HS-27A (cell line): Measurements from ENCODE around the gene DYRK1A.

Experiments
- DNase-seq: peaks from one replicate; pipeline ENCODE4 v3.0.0-alpha.2; 2012; ENCODE audit warnings: low read depth, missing footprints

DYRK1A gene

DNA sequence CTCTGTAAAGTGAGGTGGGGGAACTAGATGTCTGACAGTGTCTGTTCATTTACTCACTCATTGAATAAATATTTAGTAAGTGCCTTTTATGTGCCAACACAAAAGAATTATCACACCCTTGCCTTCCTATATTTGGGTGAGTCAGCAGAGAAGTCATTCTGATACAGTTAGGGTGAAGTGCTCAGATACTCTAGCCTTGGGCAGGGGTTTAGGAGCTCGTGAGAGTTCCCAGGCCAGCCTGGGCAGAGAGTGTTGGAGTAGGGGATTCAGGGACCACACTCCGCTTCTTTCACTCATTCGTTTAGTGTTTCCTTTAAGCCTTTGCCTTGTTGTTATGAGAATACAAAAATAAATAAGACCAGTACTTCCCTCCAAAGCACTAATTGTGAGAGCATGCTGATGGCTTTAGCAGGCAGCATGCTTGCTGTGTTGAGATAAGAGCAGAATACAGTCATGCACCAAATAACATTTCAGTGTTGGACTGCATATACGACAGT is 83.9 kb downstream of the DYRK1A start:
- peak; percentile 30 for DNase-seq

DNA sequence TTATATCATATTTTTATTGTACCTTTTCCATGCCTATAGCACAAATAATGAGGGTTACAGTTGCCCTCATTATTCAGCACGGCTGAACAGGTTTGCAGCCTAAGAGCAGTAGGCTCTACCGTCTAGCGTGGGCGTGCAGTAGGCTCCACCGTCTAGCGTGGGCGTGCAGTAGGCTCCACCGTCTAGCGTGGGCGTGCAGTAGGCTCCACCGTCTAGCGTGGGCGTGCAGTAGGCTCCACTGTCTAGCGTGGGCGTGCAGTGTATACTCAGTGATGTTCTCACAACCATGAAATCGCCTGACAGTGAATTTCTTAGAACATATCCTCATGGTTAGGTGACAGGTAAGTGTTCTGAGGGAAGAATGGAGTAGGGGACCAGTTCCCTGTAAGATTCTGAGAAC is 84.9 kb downstream of the DYRK1A start:
- no peak for DNase-seq

- peak; percentile 75 for DNase-seq
Observed at GRCh38 chr21:37452227-37452626, 85.7 kb downstream of the DYRK1A start.

- DNase-seq = no peak
Observed at GRCh38 chr21:37453350-37453749, 86.8 kb downstream of the DYRK1A start.

- no peak for DNase-seq
Observed at GRCh38 chr21:37454869-37455503, 88.4 kb downstream of the DYRK1A start.

DNA sequence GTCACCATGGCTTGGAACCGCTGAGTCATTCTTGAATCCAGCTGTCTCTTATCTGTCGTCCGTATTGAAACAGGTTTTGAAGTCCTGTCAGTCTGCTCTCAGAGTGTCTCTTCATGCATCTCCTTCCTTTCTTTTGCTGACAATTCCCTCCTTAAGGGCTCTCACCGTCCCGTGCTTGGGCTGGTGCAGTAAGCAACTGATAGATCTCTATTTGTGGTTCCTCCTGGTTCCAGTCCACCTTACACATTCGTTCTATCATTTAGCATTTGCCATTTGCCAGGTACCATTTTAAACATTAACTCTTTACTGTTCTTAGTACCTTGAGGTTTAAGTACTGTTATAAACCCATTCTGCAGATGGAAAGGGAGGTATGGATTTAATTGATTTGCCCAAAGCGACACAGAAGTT is 88.9 kb downstream of the DYRK1A start:
- DNase-seq = no peak

DNA sequence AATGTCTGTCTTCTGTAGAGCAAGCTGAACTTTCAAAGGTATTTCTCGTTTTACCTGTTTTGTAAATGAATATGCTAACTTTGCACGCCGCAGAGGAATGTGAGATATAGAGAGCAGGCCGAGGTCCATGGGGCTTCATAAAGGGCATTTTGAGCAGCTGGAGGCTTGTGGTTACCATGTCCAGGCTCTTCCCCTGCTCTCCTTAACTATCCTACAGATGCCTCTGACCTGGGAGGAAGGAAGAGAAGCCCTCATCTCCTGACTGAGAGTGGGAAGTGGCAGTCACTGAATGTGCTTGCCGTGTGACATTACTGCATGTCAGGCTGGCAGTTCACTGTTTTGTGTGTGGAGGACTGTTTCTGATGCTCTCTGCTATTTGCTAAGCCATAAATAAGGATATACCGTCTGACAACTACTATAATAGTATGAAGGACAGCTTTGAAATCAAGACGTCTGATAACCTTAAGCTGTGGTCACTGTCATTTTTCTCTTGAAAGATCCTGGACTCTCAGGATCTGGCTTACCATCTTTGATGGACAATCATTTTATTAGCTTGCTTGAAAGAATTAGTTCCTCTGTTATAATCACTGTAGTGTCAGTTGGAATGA is 92.2 kb downstream of the DYRK1A start:
- DNase-seq = no peak

DNA sequence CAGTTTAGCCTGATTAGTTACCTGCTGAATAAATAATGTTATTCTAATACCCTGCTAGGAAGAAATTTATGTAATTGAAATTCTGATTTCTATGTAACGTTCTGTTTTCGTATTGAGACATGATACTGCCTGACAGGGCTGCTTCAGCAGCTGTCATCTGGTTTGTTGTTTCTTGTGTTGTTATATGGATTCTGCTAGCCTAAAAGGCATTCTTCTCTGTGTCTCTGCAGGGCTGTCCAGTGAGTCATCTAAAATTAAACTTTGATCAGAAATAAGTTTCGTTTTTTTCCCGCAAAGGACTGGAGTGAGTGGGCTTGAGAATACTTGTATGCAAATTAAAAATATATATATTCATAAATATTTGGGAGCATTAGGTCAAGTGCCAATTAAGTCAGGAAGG is 93.0 kb downstream of the DYRK1A start:
- DNase-seq = peak; percentile 11

DNA sequence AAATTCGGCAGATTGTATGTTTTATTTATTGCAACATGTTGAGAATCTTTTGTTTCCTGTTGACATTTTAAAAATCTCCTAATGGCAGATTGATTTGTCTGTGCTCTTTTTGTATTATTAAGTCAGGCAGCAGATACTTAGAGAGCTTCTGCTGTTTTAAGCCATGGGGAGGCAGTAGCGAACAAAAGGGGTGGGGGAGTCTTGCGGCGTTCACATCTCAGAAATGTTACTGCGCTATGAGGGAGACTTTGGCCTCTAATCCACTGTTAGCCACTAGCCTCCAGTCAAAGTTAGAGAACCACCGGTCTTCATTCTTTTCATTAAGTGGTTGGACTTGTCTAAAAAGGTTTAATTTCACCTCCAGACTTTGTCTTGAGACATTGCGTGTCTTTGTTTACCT is 93.6 kb downstream of the DYRK1A start:
- DNase-seq = no peak

- no peak for DNase-seq
Observed at GRCh38 chr21:37461479-37461878, 94.9 kb downstream of the DYRK1A start.

- DNase-seq = no peak
Observed at GRCh38 chr21:37462087-37462861, 95.7 kb downstream of the DYRK1A start.

GRCh38 chr21:37463083-37463801 is 96.7 kb downstream of the DYRK1A start:
- peak; percentile 23 for DNase-seq

DNA sequence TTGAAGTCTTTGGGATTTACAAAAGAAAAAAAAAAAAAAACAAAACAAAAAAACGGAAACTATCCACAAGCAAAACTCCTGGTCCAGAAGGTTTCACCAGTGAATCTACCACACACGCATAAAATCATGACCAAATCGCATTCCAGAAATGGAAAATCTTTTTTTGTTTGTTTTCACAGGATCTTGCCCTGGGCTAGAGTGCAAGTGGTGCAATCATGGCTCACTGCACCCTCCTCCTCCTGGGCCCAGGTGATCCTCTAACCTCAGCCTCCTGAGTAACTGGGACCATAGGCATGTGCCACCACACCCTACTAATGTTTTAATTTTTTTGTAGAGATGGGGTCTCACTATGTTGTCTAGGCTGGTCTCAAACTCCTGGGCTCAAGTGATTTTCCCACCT is 100.5 kb downstream of the DYRK1A start:
- DNase-seq = no peak

DNA sequence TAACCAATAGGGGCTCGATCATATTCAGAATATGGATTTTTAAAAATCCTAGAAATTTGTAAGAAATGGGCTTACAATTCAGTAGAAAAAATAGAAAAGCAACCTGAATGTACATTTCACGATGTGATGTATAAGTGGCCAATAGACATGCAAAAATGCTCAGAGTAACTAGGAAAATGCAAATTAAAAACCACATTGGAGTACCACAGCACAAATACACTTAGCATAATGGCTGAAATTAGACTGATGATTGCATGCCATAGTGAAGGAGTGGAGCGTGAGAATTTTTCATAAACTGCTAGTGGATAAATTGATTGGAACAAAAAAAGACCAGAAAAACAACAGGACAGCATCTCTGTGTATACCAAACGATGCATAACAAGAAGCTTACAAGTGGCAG is 102.3 kb downstream of the DYRK1A start:
- no peak for DNase-seq

DNA sequence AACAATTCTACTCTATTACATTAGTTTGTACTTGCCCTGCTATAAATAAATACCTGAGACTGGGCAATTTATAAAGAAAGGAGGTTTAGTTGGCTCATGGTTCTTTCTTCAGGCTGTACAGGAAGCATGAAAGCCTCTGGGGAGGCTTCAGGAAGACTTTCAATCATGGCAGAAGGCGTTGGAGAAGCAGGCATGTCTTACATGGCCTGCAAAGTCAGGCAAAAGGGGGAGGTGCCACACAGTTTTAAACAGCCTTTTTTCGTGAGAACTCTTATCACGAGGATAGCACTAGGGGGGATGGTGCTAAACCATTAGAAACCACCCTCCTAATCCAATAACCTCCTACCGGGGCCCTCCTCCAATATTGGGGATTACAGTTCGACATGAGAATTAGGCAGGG is 102.9 kb downstream of the DYRK1A start:
- no peak for DNase-seq

DNA sequence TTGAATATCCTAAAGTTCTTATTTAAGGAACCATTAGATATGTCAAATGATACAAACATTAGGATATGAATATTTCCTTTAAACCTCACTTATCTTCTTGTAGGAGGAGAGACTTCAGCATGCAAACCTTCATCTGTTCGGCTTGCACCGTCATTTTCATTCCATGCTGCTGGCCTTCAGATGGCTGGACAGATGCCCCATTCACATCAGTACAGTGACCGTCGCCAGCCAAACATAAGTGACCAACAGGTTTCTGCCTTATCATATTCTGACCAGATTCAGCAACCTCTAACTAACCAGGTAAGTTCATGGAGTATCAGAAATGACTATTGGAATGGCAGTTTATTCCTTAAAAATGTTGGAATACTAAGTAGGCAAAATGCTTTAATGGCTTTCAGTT is 106.0 kb downstream of the DYRK1A start:
- no peak for DNase-seq

GRCh38 chr21:37473491-37473890 is 106.9 kb downstream of the DYRK1A start:
- no peak for DNase-seq

- no peak for DNase-seq
Observed at GRCh38 chr21:37474342-37474741, 107.8 kb downstream of the DYRK1A start.

DNA sequence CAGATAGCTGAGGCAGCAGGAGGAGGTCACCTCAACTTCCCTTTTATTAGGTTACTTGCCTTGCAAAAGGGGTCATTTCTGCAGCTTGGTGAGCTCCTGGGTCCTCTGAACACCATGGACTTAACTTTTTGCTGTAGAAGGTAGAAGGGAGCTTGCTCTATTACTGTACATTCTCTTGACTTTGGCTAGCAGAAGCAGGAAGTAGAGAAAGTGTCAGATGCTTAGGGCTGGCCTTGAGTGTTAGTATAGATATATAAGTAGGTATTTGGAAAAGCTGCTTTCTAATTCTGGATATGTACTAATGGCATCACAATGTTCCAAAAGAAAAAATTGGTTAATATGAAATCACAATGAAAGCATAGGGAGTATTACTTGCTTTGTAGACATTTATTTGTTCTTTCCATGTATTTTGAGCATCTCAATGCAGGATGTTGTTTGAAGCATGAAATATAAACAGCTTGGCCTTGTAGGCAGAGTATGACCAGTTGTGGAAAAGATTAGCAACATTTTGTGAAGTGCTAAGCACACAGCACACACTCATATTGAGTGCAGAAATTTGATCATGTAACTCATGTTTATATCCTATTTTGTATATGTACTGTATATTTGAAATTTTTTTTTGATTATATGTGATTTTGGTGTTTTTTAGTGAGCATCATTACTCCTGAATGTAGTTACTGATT is 108.8 kb downstream of the DYRK1A start:
- no peak for DNase-seq

GRCh38 chr21:37478794-37479193 is 112.2 kb downstream of the DYRK1A start:
- DNase-seq = no peak

GRCh38 chr21:37483776-37484175 is 117.2 kb downstream of the DYRK1A start:
- DNase-seq = no peak
